GM19239 (cell line): Measurements from ENCODE around the gene SCN11A.
A peak's percentile ranks its signal among the peaks of the same experiment; 100 is the strongest.
"Not testable (repeated sequence)": the region's sequence is repeated elsewhere in the genome, so short reads cannot be mapped to it uniquely, and the experiment has no call there.

Experiments
- DNase-seq: peaks from one replicate; pipeline ENCODE4 v3.0.0; 2011; ENCODE audit warnings: low spot score; ENCODE audit not compliant: insufficient read length
- FAIRE-seq: peaks from 2 replicates; lab custom pipeline; 2011; peaks lifted over from hg19 to GRCh38; lab: Jason Lieb, UNC

SCN11A gene

DNA sequence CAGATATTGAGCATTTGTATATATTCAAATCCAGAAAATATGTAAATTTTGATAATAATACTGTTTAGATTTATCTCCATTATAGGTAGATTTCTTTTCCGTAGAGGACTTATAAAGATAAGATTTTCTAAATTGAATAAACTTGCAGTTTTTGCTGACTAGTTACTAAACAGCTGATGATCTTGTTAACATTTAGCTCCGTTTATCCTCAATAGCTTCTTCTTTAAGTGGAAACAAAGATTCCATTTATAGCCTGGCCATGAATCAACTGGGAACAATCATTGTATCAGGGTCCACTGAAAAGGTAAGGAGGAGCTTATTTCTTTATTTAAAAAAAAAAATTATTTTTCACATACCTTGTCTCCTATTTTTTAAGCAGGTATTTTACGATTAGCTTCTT is 16.8 kb upstream of the SCN11A start:
- DNase-seq (no peak), FAIRE-seq (no peak)

DNA sequence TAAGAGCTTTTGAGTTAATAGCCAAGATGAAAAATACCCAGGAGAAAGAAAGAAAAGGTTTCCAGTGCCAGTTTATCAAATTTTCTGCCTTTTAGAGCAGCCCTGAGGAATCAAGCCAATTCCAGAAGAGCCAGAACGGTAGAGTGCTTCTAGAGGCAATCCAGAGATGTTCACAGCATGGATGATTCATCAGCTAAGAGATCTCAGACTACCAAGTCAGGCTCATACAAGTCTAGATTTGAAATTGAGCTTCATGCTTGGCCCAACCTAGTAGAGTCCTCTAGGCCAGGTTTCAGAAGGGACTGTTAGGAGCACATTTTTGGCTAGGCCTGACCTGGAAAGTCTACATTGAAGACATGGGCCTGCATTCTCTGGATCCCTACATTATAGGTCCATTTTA is 15.5 kb upstream of the SCN11A start:
- DNase-seq (no peak), FAIRE-seq (no peak)

DNA sequence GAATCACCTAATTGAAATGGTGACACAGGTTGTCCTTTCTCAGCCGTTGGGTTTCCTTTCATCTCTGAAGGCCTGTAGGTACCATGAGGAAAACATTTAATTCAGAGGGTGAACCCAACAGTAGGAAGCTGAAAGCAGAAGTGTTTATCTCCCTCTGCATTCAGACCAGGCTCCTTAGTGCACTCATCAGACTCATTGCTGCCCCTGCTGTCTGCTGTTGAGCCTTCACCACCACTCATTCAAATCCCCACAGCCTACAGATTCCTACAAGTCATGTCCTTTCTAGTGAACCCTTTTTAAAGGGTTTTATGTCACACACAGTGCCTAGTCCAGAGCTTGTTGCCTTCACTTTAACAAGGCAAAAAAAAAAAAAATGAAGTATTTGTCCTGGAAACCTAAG is 13.5 kb upstream of the SCN11A start:
- peak; percentile 25 for DNase-seq

DNA sequence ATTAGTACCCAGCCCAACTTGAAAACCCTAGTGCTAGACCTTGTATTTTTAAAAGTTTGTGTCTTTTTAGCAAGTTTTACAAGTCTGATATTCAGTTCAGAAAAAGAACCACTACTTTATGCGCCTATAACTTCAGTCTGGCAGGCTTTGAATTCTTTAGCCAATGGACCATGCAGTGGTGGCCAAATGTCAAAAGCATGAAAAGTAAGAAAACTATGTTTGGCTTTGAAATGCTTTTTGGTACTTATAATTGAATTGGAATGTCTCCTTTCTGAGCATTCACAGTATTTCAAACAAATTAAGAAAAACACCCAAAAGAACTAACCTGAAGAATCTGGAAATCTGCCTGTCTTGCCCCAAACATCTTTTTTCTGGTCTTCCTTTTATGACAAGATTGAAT is 12.9 kb upstream of the SCN11A start:
- DNase-seq (no peak), FAIRE-seq (no peak)

More for the DNA sequence above, 13.5 kb upstream of the SCN11A start:
- FAIRE-seq: peak; percentile 88

DNA sequence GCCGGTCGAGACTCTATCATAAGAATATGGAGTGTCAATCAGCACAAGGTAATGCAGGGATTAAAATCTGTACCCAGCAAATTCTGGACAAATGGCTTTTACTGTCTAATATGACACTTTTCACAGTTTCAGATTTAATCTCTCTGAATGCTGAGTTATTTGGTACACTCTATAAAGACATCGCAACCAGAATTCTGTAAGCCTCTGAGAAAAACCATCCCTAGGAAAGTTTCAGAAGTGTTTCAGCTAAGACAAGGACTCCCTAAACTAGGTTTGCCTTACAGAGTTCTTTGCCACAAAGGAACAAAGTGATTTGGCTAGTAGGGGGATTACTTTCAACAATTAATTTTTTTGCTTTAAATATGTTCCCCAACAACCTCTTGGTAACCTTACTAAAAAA is 11.4 kb upstream of the SCN11A start:
- FAIRE-seq: no peak
- DNase-seq: no peak

DNA sequence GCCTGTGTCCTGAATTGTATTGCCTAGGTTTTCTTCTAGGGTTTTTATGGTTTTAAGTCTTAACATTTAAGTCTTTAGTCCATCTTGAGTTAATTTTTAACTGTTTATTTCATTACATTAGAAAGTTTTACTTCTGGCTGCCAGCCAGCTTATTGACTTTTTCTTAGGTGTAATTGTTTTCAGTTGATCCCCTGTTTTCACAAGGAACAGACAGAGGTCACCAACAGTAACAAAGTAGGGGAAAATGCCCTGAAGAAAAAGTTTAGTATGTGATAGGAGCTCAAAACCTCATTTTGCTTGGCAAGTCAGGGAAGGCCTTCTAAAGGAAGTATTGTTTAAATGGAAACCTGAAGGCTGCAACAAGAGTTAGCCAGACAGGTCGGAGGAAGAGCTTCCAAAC is 10.4 kb upstream of the SCN11A start:
- no peak for FAIRE-seq
- DNase-seq: no peak

DNA sequence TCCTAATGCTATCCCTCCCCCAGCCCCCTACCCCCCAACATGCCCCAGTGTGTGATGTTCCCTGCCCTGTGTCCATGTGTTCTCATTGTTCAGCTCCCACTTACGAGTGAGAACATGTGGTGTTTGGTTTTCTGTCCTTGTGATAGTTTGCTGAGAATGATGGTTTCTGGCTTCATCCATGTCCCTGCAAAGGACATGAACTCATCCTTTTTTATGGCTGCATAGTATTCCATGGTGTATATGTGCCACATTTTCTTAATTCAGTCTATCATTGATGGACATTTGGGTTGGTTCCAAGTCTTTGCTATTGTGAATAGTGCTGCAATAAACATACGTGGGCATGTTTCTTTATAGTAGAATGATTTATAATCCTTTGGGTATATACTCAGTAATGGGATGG is 9.5 kb upstream of the SCN11A start:
- DNase-seq, FAIRE-seq: not testable (repeated sequence)

DNA sequence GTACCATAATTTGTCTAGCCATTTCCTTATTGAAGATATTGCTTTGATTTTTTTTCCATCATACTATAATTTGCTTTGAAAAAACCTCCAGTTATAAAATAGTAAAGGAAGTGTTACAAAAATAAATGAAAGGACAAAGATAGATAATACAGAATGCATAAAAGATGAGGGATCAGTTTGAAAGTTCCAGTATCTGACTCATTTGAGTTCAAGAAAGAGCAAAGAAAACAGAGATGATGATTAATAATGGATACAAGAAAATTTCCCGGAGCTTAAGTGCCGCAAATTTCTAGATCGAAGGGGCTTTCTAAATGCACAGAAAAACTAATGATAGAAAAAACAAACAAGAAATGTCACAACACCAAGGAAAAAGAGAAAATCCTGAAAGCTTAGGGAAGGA is 4.4 kb upstream of the SCN11A start:
- DNase-seq (no peak), FAIRE-seq (no peak)

DNA sequence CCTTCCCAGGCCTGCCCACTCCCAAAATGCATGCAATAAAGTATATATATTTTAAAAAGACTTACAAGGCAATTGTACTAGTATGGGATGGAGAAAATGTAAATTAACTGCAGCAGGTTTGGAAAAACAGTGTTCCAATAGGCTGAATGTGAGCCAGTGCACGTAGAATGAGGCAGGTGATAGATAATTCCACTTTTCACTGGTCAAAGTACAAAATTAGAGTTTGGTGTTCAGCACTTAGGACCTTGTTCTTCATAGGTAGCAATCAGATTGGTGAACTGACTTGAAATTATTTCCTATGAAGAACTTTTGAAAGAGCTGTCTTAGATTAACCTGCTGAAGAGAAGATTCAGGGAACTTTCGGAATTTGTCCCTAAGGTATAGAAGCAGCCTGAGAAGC is 2.0 kb upstream of the SCN11A start:
- DNase-seq: no peak
- no peak for FAIRE-seq

DNA sequence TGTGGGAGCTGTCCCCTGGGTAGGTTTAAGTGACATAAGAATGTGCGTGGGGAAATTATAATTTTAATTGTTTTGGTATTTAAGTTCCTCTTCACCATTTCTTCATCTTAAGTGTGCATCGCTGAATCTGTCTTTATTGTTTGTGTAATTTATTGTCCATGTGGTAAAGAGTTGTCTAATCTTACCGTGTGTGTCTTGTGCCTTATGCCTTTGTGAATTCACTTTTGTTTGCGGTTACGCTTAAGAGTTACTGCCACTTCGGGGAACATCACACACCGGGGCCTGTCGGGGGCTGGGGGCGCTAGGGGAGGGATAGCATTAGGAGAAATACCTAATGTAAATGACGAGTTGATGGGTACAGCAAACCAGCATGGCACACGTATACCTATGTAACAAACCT is 839 bp upstream of the SCN11A start:
- FAIRE-seq (no peak), DNase-seq (no peak)

DNA sequence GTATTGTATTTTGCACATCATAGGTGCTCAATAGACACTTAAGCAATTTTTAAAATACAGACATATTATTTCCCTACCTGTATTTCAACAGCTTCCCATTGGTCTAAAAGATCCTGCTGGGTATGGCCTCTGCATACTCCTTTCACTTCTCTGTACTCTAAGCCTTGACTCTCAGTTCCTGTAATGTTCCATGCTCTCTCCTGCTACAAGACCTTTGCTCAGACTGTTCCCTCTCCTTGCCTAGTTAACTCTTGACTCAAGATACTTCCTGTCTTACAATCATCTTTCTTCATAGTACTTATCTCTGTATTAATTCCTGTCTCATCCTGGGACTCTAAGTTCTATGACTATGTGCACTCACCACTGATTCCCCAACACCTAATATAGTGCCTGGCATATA is 1.7 kb downstream of the SCN11A start:
- DNase-seq (no peak), FAIRE-seq (peak; percentile 53)

DNA sequence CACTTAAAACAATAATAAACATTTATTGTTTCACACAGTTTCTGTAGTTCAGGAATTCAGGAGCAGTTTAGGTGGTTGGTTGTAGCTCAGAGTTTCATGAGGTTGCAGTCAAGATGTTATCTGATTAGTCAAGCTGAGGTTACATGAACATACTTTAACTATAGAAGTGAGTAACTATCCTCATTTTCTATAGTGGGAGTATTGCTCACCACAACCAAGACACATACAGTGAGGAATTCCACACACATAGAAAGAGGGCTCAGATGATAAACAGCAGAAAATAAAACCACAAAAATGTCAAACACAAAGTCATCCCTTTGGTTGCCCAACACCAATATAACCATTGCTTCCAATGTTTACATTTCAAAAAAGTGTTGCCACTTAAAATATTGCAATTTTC is 13.6 kb downstream of the SCN11A start:
- DNase-seq: no peak
- no peak for FAIRE-seq

DNA sequence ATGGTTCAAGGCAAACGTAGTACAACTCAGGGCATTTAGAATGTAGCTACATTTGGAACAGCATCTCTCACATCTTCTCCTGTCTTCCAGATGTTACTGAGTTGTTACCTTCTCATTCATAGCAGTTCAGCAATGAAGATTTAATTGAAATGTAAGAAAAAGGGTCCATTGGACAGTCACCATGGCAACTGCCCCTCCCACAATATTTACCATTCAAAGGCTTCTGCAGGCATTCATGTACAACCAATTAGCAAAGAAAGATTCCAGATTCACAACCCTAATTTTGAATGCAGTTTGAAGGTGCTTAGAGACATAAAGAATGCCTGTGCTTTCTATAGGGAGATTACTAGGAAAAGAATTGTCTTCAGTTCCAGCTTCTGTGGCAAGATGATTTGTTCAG is 22.2 kb downstream of the SCN11A start:
- DNase-seq: no peak
- no peak for FAIRE-seq

DNA sequence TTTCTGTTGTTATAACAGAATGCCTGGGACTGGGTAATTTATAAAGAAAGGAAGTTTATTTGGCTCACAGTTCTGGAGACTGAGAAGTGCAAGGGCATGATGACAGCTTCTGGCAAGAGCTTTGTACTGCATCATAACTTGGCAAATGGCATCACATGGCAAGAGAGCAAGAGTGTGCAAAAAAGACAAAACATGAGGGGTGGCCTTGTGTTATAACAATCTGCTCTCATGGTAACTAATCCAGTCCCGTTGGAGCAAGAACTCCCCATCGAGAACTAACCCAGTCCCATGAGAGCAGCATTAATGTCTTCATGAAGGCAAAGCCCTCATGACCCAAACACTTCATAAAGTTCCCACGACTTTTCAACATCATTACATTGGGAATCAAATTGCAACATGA is 23.2 kb downstream of the SCN11A start:
- FAIRE-seq (no peak), DNase-seq (no peak)

DNA sequence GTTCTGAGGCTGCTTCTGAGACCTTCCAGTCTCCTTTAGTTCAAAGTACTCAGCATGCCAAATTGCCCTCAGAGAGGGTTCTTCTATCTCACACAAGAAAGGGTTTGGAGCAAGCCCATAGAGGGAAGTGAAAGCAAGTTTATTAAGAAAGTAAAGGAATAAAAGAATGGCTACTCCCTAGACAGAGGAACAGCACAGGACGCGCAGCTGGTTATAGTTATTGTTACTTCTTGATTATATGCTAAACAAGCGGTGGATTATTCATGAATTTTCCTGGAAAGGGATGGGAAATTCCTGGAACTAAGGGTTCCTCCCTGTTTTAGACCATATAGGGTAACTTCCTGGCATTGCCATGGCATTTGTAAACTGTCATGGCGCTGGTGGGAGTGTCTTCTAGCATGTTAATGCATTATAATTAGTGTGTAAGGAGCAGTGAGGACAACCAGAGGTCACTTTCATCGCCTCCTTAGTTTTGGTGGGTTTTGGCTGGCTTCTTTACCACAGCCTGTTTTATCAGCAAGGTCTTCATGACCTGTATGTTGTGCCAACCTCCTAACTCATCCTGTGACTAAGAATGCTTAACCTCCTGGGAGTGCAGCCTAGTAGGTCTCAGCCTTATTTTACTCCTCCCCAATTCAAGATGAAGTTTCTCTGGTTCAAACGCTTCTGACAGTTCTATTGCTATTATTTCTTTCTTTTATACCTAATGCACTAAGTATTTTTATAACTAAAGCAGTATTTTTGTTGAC is 26.3 kb downstream of the SCN11A start:
- DNase-seq (no peak), FAIRE-seq (no peak)

DNA sequence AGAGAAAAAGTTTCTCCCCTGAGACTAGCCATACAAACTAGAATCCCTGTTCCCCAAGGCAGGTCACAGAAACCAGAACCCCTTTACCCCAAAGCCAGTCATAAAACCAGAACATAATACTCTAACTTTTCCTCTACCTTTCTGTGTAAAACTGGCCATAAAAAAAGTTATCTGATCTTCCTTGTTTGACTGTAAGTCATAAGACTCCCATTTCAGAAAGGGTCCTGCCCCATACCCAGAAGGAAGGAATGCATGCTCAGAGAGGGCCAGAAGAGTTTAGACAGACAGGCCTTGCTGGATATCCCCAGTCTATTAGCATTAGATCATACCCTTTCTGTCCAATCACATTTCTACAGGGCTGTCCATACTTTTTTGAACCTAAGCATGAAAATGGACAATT is 27.2 kb downstream of the SCN11A start:
- FAIRE-seq: no peak

DNA sequence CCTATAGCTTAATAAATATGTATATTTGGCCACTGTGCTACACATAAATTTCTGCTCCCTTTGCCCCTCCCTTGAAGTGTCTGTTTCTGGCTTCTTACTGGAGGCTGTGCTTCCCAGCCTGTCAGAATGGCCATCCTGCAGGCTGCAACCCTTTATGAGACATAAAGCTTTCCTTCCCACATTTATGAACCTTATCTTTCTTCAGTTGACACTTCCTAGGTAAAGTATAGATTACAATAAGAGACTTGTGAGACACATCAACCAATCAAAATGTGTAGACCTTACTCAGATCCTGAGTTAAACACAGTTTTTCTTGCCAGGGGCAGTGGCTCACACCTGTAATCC is 29.5 kb downstream of the SCN11A start:
- no peak for FAIRE-seq

More for the DNA sequence above, 27.2 kb downstream of the SCN11A start:
- DNase-seq: no peak

DNA sequence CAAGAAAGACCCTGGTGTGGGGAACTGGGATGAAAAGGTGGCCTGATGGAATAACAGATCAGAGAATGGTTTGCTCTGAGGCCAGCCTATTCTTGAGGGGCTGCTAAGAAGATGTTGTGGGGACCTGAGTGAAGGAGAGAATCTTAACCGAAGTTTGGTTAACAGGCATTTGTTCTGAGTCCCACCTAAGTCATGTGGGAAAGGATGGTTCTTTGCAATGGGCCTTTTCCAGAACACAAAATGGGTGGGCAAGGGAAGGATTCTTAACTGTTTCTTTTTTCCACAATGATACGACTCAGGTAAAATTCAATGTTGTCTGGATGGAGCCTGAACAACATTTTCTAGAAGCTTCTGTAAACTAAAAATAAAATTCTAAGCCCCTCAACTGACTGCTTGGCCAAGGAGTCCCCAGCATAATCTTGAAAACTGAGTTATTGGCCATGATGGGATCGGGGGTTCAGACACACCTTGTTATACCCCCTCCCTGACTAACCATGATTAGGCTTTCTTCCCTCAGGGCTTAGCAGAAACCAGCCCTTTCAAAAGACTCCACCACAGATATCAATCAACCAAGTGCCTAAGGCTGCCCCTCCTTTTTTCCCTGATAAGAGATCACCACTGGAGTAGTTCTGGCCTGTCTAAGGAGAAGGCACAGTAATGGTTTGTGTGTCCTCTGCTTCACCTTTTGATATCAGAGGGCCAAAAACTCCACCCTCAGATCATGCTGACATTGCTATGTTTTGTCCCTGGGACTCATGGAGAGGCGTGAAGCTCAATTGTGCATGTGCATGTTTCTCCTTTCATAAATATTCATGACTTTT is 30.1 kb downstream of the SCN11A start:
- DNase-seq: no peak
- FAIRE-seq: no peak

More for the DNA sequence above, 29.5 kb downstream of the SCN11A start:
- DNase-seq: no peak

DNA sequence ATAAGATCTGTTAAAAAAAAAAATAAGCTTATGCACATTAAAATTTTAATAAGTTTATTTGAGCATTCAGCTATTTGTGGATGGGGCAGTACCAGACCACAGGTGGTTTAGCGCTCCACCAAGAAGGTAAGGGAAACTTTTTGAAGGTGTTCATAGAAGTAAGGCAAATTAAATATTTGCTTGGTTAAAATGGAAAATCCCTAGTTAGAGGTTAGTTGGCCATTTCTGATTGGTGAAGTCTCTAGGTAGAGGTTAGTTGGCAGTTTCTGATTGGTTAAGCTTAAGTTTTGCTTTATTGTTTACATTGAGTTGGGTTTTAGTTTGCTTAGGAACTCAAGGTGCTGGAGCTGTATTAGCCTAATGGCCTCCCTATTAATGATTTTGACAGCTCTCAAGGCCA is 30.7 kb downstream of the SCN11A start:
- DNase-seq: no peak
- no peak for FAIRE-seq

DNA sequence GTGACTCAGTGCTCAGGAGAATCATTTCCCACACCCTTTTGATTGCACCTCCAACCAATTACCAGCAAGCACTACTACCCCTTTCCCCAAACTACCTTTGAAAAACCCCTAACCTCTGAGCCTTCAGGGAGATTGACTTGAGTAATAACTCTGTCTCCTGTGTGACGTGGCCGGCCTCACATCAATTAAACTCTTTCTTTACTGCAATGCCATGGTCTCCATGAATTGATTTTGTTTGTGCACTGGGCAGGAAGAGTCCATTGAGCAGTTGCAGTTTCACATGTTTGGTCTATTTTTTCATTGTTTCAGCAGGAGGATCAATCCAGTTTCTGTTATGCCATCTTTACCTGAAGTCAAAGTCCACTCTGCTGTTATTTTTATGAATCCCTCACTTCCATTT is 32.4 kb downstream of the SCN11A start:
- FAIRE-seq (no peak), DNase-seq (no peak)

DNA sequence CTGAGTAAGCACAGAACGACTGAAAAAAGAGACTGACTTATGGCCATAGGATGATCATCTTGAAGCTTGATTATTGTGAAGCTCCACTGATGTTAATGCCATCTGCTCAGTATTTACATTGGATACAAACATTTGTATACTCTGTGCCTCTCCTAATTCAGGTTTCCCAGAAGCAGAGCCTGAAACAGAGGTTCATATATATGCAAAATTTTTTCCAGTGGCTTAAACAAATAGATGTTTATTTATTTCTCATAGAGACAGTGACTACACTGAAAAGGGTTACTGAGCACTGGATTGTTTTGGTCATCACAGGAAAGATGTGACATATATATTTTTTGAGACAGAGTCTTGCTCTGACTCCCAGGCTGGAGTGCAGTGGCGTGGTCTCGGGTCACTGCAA is 36.3 kb downstream of the SCN11A start:
- FAIRE-seq (no peak), DNase-seq (no peak)
